SJSA1 (cell line): ENCODE measurements around the gene NFIB. TPM values are rescaled to one million over a fixed set of nuclear protein-coding genes. Genes with fewer than 3 reads are reported as not detected.
A peak's percentile ranks its signal among the peaks of the same experiment; 100 is the strongest.

Experiments
- DNase-seq, 2 experiments: peaks; one replicate each; pipeline ENCODE4 v3.0.0-alpha.2; 2015 to 2020; ENCODE audit warnings: low spot score in 2 of 2, low read depth in 1 of 2
- H3K27ac ChIP-seq: fragments of 250-450 bp; sonication (Bioruptor Pico); 2 replicates; pipeline ENCODE4 v1.5.1; 2020; ENCODE audit warnings: mild to moderate bottlenecking, moderate library complexity
- H3K27me3 ChIP-seq: fragments of 250-450 bp; sonication (Bioruptor Pico); replicated peaks from 2 replicates; pipeline ENCODE4 v1.5.1; 2020; ENCODE audit warnings: mild to moderate bottlenecking, moderate library complexity
- H3K36me3 ChIP-seq: fragments of 250-450 bp; sonication (Bioruptor Pico); 2 replicates; pipeline ENCODE4 v1.5.1; 2020; ENCODE audit warnings: mild to moderate bottlenecking
- H3K4me1 ChIP-seq: fragments of 250-450 bp; sonication (Bioruptor Pico); replicated peaks from 2 replicates; pipeline ENCODE4 v1.6.1; 2021; ENCODE audit warnings: mild to moderate bottlenecking
- H3K4me3 ChIP-seq: fragments of 250-450 bp; sonication (Bioruptor Pico); 2 replicates; pipeline ENCODE4 v1.5.1; 2020; ENCODE audit warnings: mild to moderate bottlenecking
- H3K9me3 ChIP-seq: fragments of 250-450 bp; sonication (Bioruptor Pico); replicated peaks from 2 replicates; pipeline ENCODE4 v1.5.1; 2020; ENCODE audit warnings: mild to moderate bottlenecking
- total RNA-seq: library from RNA; depleted of rRNA; stranded (reverse); fragments of >200 nt; shearing (Covaris generic); gene quantifications from 2 replicates; pipeline ENCODE4 v1.2.3, GENCODE V29; 2014

The NFIB gene
- total RNA-seq, 1 experiment from 2014 or later = 7.6 TPM

DNA sequence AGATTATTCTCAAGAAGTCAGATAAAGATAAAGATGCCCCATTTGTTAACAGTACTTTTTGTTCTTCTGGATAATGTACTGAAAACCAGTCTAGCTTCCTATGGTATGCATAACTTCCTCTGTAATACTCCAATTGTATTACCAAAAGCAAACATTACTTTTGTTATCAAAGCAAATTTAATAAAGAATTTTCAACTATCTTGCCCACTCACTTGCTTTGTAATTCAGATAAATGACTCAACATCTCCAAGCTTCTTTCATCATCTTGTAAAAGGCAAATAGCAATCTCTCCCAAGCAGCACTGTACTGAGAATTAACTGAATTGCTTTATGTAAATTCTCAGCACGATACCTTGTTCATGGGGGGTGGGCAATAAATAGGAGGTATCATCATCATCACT, 98.3 kb downstream of the NFIB start:
- Histone ChIP-seq H3K9me3 (no peaks in the 10 kb centered on the region), H3K4me1 (no peaks in the 10 kb centered on the region; the same call in 1 of the 2 replicates), H3K27ac (no peak overlapping the region), H3K27me3 (no peaks in the 10 kb centered on the region), H3K36me3 (no peaks in the 10 kb centered on the region), H3K4me3 (no peak overlapping the region)
- no peak for DNase-seq

DNA sequence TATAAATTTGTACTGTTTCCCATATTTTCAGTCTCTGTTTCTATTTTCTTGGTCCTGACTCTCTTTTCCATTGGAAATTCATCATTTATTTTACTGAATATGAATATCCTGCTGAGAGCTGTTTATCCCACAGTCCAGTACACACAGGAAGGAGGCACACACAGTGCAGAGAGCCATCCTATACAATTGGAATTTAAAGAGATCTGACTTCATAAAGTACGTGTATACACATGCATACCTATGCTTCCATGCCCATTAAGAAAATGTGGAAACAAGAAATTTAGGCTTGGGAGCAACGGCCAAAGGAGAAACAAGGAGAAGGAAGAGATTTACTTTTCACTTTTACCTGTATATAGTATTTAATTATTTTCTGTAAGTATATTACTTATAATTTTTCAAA, 99.2 kb downstream of the NFIB start:
- Histone ChIP-seq H3K27me3 (no peaks in the 10 kb centered on the region), H3K27ac (no peak overlapping the region), H3K4me1 (no peaks in the 10 kb centered on the region), H3K4me3 (no peak overlapping the region), H3K9me3 (no peaks in the 10 kb centered on the region), H3K36me3 (no peaks in the 10 kb centered on the region)
- DNase-seq = no peak

DNA sequence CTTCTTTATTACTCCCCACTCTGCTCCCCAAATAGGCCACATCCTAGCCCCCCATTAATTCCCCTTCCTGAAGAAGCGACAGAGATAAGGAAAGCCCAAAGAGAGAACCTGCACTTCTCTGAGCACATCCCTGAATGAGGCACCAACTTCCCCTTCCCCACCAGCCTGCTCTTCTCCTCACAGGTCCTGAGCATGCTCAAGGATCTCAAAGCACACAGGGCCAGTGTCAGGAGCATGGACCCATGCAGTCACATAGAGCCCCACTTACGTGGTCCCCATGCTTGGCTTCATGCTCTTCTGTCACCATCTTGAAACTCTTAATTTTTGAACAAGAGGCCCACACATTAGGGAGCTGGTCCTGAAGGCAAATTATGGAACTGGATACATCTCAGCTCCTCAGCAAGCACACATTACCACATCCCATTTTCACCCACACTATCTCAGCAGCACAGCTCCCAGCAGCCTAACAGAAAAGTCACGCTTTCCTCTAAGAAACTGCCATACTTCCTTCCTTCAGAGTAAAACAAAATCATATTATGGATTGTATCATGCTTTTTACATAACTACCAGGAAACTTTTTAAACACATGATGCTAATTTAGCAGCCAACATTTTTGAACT, 99.8 kb downstream of the NFIB start:
- H3K36me3 ChIP-seq = no peaks in the 10 kb centered on the region
- H3K27ac ChIP-seq = no peak overlapping the region
- DNase-seq = no peak
- H3K4me1 ChIP-seq = no peaks in the 10 kb centered on the region
- no peaks in the 10 kb centered on the region for H3K27me3 ChIP-seq
- H3K9me3 ChIP-seq = no peaks in the 10 kb centered on the region
- H3K4me3 ChIP-seq = no peak overlapping the region

GRCh38 chr9:14213504-14213903, 100.4 kb downstream of the NFIB start:
- no peak for DNase-seq
- H3K4me1 ChIP-seq = no peaks in the 10 kb centered on the region
- H3K36me3 ChIP-seq = no peaks in the 10 kb centered on the region
- no peak overlapping the region for H3K27ac ChIP-seq
- H3K27me3 ChIP-seq = no peaks in the 10 kb centered on the region
- no peak overlapping the region for H3K4me3 ChIP-seq
- no peaks in the 10 kb centered on the region for H3K9me3 ChIP-seq

GRCh38 chr9:14212697-14213420, 101.1 kb downstream of the NFIB start:
- Histone ChIP-seq H3K27ac (no peak overlapping the region), H3K9me3 (no peaks in the 10 kb centered on the region), H3K36me3 (no peaks in the 10 kb centered on the region), H3K27me3 (no peaks in the 10 kb centered on the region), H3K4me3 (no peak overlapping the region), H3K4me1 (no peaks in the 10 kb centered on the region)
- no peak for DNase-seq

DNA sequence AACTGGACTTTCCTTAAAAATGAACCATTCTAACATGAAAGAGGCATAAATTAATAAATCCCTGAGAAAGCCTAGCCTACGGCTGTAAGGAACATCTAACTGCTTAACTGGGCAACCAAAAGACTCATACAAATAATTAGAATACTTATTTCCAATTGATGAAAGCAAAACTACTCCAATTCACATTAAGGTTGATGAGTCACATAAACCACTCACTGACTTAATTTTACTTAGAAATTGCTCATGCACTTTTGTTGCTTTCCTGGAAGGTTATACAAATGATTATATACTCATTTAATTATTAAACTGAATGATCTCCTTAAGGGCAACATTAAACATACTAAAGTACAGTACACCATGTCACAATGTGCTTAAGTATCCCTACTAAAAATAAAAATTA, 101.9 kb downstream of the NFIB start:
- Histone ChIP-seq H3K27me3 (no peaks in the 10 kb centered on the region), H3K27ac (no peak overlapping the region), H3K4me1 (no peaks in the 10 kb centered on the region), H3K36me3 (no peaks in the 10 kb centered on the region), H3K9me3 (no peaks in the 10 kb centered on the region), H3K4me3 (no peak overlapping the region)
- no peak for DNase-seq

GRCh38 chr9:14211564-14211963, 102.4 kb downstream of the NFIB start:
- Histone ChIP-seq H3K4me3 (no peak overlapping the region), H3K9me3 (no peaks in the 10 kb centered on the region), H3K27ac (no peak overlapping the region), H3K27me3 (no peaks in the 10 kb centered on the region), H3K36me3 (no peaks in the 10 kb centered on the region), H3K4me1 (no peaks in the 10 kb centered on the region)
- DNase-seq = no peak

- no peak for DNase-seq
- Histone ChIP-seq H3K36me3 (no peaks in the 10 kb centered on the region), H3K27me3 (no peaks in the 10 kb centered on the region), H3K4me1 (peaks cover 5% of the 10 kb centered on the region), H3K27ac (no peak overlapping the region), H3K9me3 (no peaks in the 10 kb centered on the region), H3K4me3 (no peak overlapping the region)
Observed at GRCh38 chr9:14210428-14210827, 103.5 kb downstream of the NFIB start.

GRCh38 chr9:14209399-14210345, 104.3 kb downstream of the NFIB start:
- H3K9me3 ChIP-seq = no peaks in the 10 kb centered on the region
- H3K4me1 ChIP-seq = peaks cover 7% of the 10 kb centered on the region
- no peak for DNase-seq
- H3K36me3 ChIP-seq = no peaks in the 10 kb centered on the region
- no peak overlapping the region for H3K4me3 ChIP-seq
- no peak overlapping the region for H3K27ac ChIP-seq
- H3K27me3 ChIP-seq = no peaks in the 10 kb centered on the region

DNA sequence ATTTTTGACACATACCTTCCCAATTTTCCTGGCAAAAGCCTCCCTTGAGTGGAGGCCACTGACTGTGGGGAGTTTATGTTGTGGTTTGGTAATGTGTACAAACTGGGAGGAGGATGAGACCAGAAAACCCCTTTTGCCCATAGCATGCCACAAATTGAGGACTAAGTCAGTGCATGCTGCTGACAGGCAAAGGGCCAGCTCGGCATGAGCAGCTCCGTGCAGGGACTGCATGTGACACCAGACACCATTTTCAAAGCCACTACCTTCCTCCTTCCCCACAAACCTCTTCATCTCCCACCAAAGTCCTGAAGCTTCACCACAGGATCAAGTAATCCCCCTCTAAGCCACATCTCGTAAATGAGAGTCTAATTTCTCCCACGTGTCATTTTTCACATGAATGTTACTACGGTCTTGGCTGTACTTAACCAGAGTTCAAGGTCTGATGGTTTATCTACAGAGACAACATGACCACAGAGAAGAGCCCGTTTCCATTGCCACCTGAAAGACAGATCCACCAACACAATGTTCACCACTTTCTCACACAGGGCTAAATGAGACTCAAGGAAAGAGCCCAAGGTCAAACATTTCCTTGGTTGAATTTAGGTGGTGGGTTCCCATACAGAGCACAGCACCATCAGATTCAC, 106.5 kb downstream of the NFIB start:
- Histone ChIP-seq H3K36me3 (no peaks in the 10 kb centered on the region), H3K4me1 (peaks cover 7% of the 10 kb centered on the region), H3K4me3 (no peak overlapping the region), H3K9me3 (no peaks in the 10 kb centered on the region), H3K27ac (no peak overlapping the region), H3K27me3 (no peaks in the 10 kb centered on the region)
- DNase-seq = no peak

- Histone ChIP-seq H3K27me3 (no peaks in the 10 kb centered on the region), H3K4me3 (no peak overlapping the region), H3K9me3 (no peaks in the 10 kb centered on the region), H3K36me3 (no peaks in the 10 kb centered on the region), H3K27ac (no peak overlapping the region), H3K4me1 (peaks cover 7% of the 10 kb centered on the region)
- DNase-seq = peak in 1 of 2 experiments; percentile 5
Observed at GRCh38 chr9:14205463-14205862, 108.5 kb downstream of the NFIB start.

GRCh38 chr9:14203356-14204056, 110.4 kb downstream of the NFIB start:
- peaks cover 7% of the 10 kb centered on the region for H3K4me1 ChIP-seq
- DNase-seq = no peak
- H3K4me3 ChIP-seq = no peak overlapping the region
- no peaks in the 10 kb centered on the region for H3K36me3 ChIP-seq
- no peaks in the 10 kb centered on the region for H3K9me3 ChIP-seq
- H3K27me3 ChIP-seq = no peaks in the 10 kb centered on the region
- H3K27ac ChIP-seq = no peak overlapping the region

GRCh38 chr9:14198841-14199455, 115.0 kb downstream of the NFIB start:
- DNase-seq = no peak
- H3K27ac ChIP-seq = no peak overlapping the region
- H3K27me3 ChIP-seq = no peaks in the 10 kb centered on the region
- no peaks in the 10 kb centered on the region for H3K4me1 ChIP-seq
- H3K4me3 ChIP-seq = no peak overlapping the region
- H3K36me3 ChIP-seq = no peaks in the 10 kb centered on the region
- H3K9me3 ChIP-seq = no peaks in the 10 kb centered on the region
